COLO668 (cell line): ENCODE data around the gene ATP5ME.

ENCODE experiments used
- DNase-seq: peaks from one replicate; lab custom pipeline; 2025; ENCODE audit not compliant: unreplicated experiment; lab: John Stamatoyannopoulos, UW

The ATP5ME gene

GRCh38 chr4:684623-685327 lies 10.7 kb upstream of the ATP5ME start:
- DNase-seq = no peak

- peak; percentile 71 for DNase-seq
Observed at GRCh38 chr4:683982-684622, 10.0 kb upstream of the ATP5ME start.

GRCh38 chr4:683247-683897 lies 9.3 kb upstream of the ATP5ME start:
- peak; percentile 71 for DNase-seq

- DNase-seq = peak; percentile 95
Observed at GRCh38 chr4:682490-683172, 8.6 kb upstream of the ATP5ME start.

GRCh38 chr4:681736-682451 lies 7.8 kb upstream of the ATP5ME start:
- DNase-seq = peak; percentile 94

- peak; percentile 65 for DNase-seq
Observed at GRCh38 chr4:680928-681645, 7.0 kb upstream of the ATP5ME start.

- peak; percentile 39 for DNase-seq
Observed at GRCh38 chr4:680551-680927, 6.5 kb upstream of the ATP5ME start.

GRCh38 chr4:680091-680490 lies 6.0 kb upstream of the ATP5ME start:
- no peak for DNase-seq

- DNase-seq = no peak
Observed at GRCh38 chr4:679629-680028, 5.6 kb upstream of the ATP5ME start.

- no peak for DNase-seq
Observed at GRCh38 chr4:679104-679481, 5.0 kb upstream of the ATP5ME start.

- no peak for DNase-seq
Observed at GRCh38 chr4:678331-679103, 4.4 kb upstream of the ATP5ME start.

- peak; percentile 86 for DNase-seq
Observed at GRCh38 chr4:677431-678293, 3.6 kb upstream of the ATP5ME start.

- DNase-seq = no peak
Observed at GRCh38 chr4:676871-677235, 2.8 kb upstream of the ATP5ME start.

GRCh38 chr4:675980-676870 lies 2.1 kb upstream of the ATP5ME start:
- peak; percentile 20 for DNase-seq

GRCh38 chr4:675036-675882 lies 1.2 kb upstream of the ATP5ME start:
- DNase-seq = no peak

GRCh38 chr4:673349-674091 lies 556 bp downstream of the ATP5ME start:
- DNase-seq = peak; percentile 38
